Esophagus (tissue), 2 donors: Measurements from ENCODE around the gene PNRC1. TPM values are rescaled to one million over a fixed set of nuclear protein-coding genes. Genes with fewer than 3 reads are reported as not detected.

Experiments
- polyA plus RNA-seq, 2 donors: library from polyadenylated mRNA; stranded (reverse); fragments of 200-250 nt; gene quantifications; one replicate each; pipeline ENCODE4 v1.2.3, GENCODE V29; 2013
- donor health status: healthy with polysubstance abuse.
- donor health status: Bipolar disorder and iron deficiency.

The PNRC1 gene
- polyA plus RNA-seq, 2 donors: 29.9 to 30.3 TPM

Other genes starting within 250 kb of the PNRC1 start
- gene RNGTT, start 117.1 kb upstream of the PNRC1 start, polyA plus RNA-seq: 1 to 10 TPM; 3.9 to 5.2 TPM
- gene SRSF12, start 37.3 kb downstream of the PNRC1 start, polyA plus RNA-seq: under 1 TPM; 0.31 to 0.41 TPM
- gene PM20D2, start 65.3 kb downstream of the PNRC1 start, polyA plus RNA-seq: 1 to 10 TPM; 3.4 to 5.5 TPM
- gene GABRR1, start 136.6 kb downstream of the PNRC1 start, polyA plus RNA-seq: under 1 TPM; 0.20 to 0.22 TPM
- under 1 TPM; 0.08 to 0.12 TPM for gene GABRR2, start 234.5 kb downstream of the PNRC1 start, polyA plus RNA-seq